Measurements from ENCODE around the gene TGFBR1.

DNA sequence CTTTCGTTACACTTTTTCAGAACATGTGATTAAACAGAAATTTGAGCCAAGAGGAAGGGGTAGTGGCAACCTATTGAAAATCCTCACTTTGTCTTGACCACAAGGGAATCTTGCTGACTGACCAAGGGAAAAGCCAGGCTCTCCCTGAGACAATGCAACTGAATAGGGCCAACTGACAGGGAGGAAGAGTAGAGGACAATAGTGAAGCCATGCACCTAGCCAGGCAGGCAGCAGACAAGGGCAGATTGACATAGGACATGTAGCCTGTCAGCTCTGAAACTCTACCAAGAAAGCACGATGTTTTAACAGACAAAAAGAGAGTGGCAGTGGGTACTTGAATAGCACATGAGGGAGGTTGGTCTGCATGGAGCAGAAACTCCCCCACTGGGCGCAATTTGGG is 8.5 kb upstream of the TGFBR1 start:
- TF ChIP-seq POLR2A (IDR thresholded peaks at IDR 0.05; ENCODE audit: low read depth, low read length): no peak
- no peak for TF ChIP-seq POLR2AphosphoS5 (IDR thresholded peaks at IDR 0.05; ENCODE audit: low read depth, low read length)
- no peak for TF ChIP-seq TAF1 (IDR thresholded peaks at IDR 0.05; ENCODE audit: low read depth, low read length)
- TF ChIP-seq SPI1 (IDR thresholded peaks at IDR 0.05; ENCODE audit: low read depth, low read length): no peak
- TF ChIP-seq POU2F2 (IDR thresholded peaks at IDR 0.05; ENCODE audit: low read depth, low read length): no peak
- TF ChIP-seq PAX5 (IDR thresholded peaks at IDR 0.05; ENCODE audit: insufficient read depth, low read length, severe bottlenecking): no peak
